SK-N-SH (cell line): ENCODE data around the gene SYNE2. TPM values are rescaled to one million over a fixed set of nuclear protein-coding genes. Genes with fewer than 3 reads are reported as not detected.

Source experiments
- CTCF ChIA-PET: fragments of 300-600, 350-600 bp; formaldehyde crosslinking; extraction: SDS; loops from one replicate; lab custom pipeline; 2021; lab: Yijun Ruan, JAX
- POLR2A ChIA-PET: fragments of 350-600 bp; sonication (Branson Sonifier 250); formaldehyde crosslinking; extraction: SDS; loops from one replicate; lab custom pipeline; 2020; ENCODE audit warnings: antibody characterized with exemption, inconsistent platforms; lab: Yijun Ruan, JAX
- DNase-seq: peaks from one replicate; pipeline ENCODE4 v3.0.0; 2012
- H2AFZ ChIP-seq: fragments of 200-600 bp; sonication (generic); 2 replicates; pipeline ENCODE4 v1.8.1; 2016; ENCODE audit warnings: antibody characterized with exemption, mild to moderate bottlenecking, low read depth
- H3F3A ChIP-seq: fragments of 200-600 bp; sonication (generic); replicated peaks from 2 replicates; pipeline ENCODE3; 2016; ENCODE audit warnings: antibody characterized with exemption, mild to moderate bottlenecking; ENCODE audit not compliant: insufficient read depth
- H3K27ac ChIP-seq, 2 experiments: fragments of 200-500 bp in 1 of 2; fragments of 200-600 bp in 1 of 2; sonication (Bioruptor generic) in 1 of 2; sonication (generic), shearing (Covaris generic) in 1 of 2; 2 replicates each; pipeline versions ENCODE4 v1.5.1 to v1.6.1; 2014 to 2016; ENCODE audit warnings: low read depth in 2 of 2, inconsistent platforms in 1 of 2, low read length in 1 of 2, mild to moderate bottlenecking in 1 of 2, mixed read lengths in 1 of 2
- H3K27me3 ChIP-seq: fragments of 200-600 bp; sonication (generic), shearing (Covaris generic); 2 replicates; pipeline ENCODE4 v1.6.1; 2016; ENCODE audit warnings: mixed run types; ENCODE audit not compliant: insufficient read depth
- H3K36me3 ChIP-seq, 2 experiments: fragments of 200-500 bp in 1 of 2; fragments of 200-600 bp in 1 of 2; sonication (Bioruptor generic) in 1 of 2; sonication (generic) in 1 of 2; replicated peaks in 1 of 2; 2 replicates each; pipeline versions ENCODE3 to v1.5.1; 2014 to 2016; ENCODE audit warnings: low read length in 1 of 2, mild to moderate bottlenecking in 1 of 2; ENCODE audit not compliant: insufficient read depth in 2 of 2, control insufficient read depth in 1 of 2
- H3K4me1 ChIP-seq, 2 experiments: fragments of 200-500 bp in 1 of 2; fragments of 200-600 bp in 1 of 2; sonication (Bioruptor generic) in 1 of 2; sonication (generic), shearing (Covaris generic) in 1 of 2; 2 replicates each; pipeline versions ENCODE4 v1.5.1 to v1.6.1; 2014 to 2016; ENCODE audit warnings: low read depth in 1 of 2, low read length in 1 of 2, mixed run types in 1 of 2; ENCODE audit not compliant: insufficient read depth in 2 of 2, control insufficient read depth in 1 of 2
- H3K4me2 ChIP-seq: fragments of 200-600 bp; sonication (generic), shearing (Covaris generic); 2 replicates; pipeline ENCODE4 v1.6.1; 2017; ENCODE audit warnings: mixed run types
- H3K4me3 ChIP-seq, 2 experiments: fragments of 200-500 bp in 1 of 2; fragments of 200-600 bp in 1 of 2; sonication (Bioruptor generic) in 1 of 2; sonication (generic), shearing (Covaris generic) in 1 of 2; 2 replicates each; pipeline versions ENCODE4 v1.5.1 to v1.8.1; 2014 to 2016; ENCODE audit warnings: low read depth in 2 of 2, inconsistent platforms in 1 of 2, low read length in 1 of 2, mild to moderate bottlenecking in 1 of 2, mixed read lengths in 1 of 2, moderate library complexity in 1 of 2
- H3K79me2 ChIP-seq: fragments of 200-600 bp; sonication (generic); 2 replicates; pipeline ENCODE4 v1.8.1; 2017; ENCODE audit warnings: mild to moderate bottlenecking; ENCODE audit not compliant: insufficient read depth
- H3K9ac ChIP-seq: fragments of 200-600 bp; sonication (generic); 2 replicates; pipeline ENCODE4 v1.6.1; 2017; ENCODE audit warnings: mixed run types
- H3K9me2 ChIP-seq: fragments of 200-600 bp; sonication (generic); 2 replicates; pipeline ENCODE4 v1.6.1; 2017; ENCODE audit warnings: mixed run types
- H3K9me3 ChIP-seq: fragments of 200-600 bp; sonication (generic); 2 replicates; pipeline ENCODE4 v1.6.1; 2017; ENCODE audit warnings: mixed run types, mild to moderate bottlenecking, moderate library complexity
- H4K20me1 ChIP-seq: fragments of 200-600 bp; sonication (generic); 2 replicates; pipeline ENCODE4 v1.6.1; 2017; ENCODE audit warnings: mild to moderate bottlenecking, mixed run types; ENCODE audit not compliant: insufficient read depth
- FOSL2 ChIP-seq: IDR thresholded peaks from 2 replicates; pipeline ENCODE4 v1.4.0; 2012; ENCODE audit warnings: low read depth, mild to moderate bottlenecking, moderate library complexity, borderline replicate concordance
- FOXJ3 ChIP-seq: sonication (generic); formaldehyde crosslinking; IDR thresholded peaks from 2 replicates; pipeline ENCODE4 v1.5.1; 2020; ENCODE audit warnings: mild to moderate bottlenecking, missing genetic modification reagents
- FOXM1 ChIP-seq: IDR thresholded peaks from 2 replicates; pipeline ENCODE4 v1.4.0; 2012; ENCODE audit warnings: low read depth, mild to moderate bottlenecking
- GABPA ChIP-seq: IDR thresholded peaks from 2 replicates; pipeline ENCODE4 v1.4.0; 2012; ENCODE audit warnings: low read depth, mild to moderate bottlenecking
- MAX ChIP-seq: IDR thresholded peaks from 2 replicates; pipeline ENCODE4 v1.4.0; 2012; ENCODE audit warnings: low read depth
- MEF2A ChIP-seq: IDR thresholded peaks from 2 replicates; pipeline ENCODE4 v1.4.0; 2012; ENCODE audit warnings: low read depth, borderline replicate concordance
- MXI1 ChIP-seq: IDR thresholded peaks from 2 replicates; pipeline ENCODE4 v1.6.1; 2012; ENCODE audit warnings: mild to moderate bottlenecking, low read depth, low read length, improper control_type of control experiment
- NRF1 ChIP-seq: IDR thresholded peaks from 2 replicates; pipeline ENCODE4 v1.6.1; 2012; ENCODE audit warnings: low read depth, mild to moderate bottlenecking, low read length
- RAD21 ChIP-seq: IDR thresholded peaks from 2 replicates; pipeline ENCODE4 v1.6.1; 2012; ENCODE audit warnings: mild to moderate bottlenecking, low read length
- RCOR1 ChIP-seq: fragments of 150-350 bp; IDR thresholded peaks from 2 replicates; pipeline ENCODE4 v1.6.1; 2017; ENCODE audit warnings: antibody characterized with exemption, low read length
- REST ChIP-seq: IDR thresholded peaks from 2 replicates; pipeline ENCODE4 v1.6.1; 2012; ENCODE audit warnings: mild to moderate bottlenecking, low read depth, low read length, moderate library complexity
- RXRA ChIP-seq: IDR thresholded peaks from 2 replicates; pipeline ENCODE4 v1.4.0; 2012; ENCODE audit warnings: low read depth, mild to moderate bottlenecking, borderline replicate concordance
- USF2 ChIP-seq: fragments of 150-350 bp; IDR thresholded peaks from 2 replicates; pipeline ENCODE4 v1.6.1; 2017; ENCODE audit warnings: antibody characterized with exemption, low read length, low read depth, borderline replicate concordance
- ZBTB33 ChIP-seq: IDR thresholded peaks from 2 replicates; pipeline ENCODE4 v1.4.0; 2012; ENCODE audit warnings: low read depth, borderline replicate concordance
- WGBS: methylation state at CpG from one replicate; pipeline ENCODE4 v1.1.6; 2017; ENCODE audit warnings: low lambda C conversion rate; 5-methylcytosine and 5-hydroxymethylcytosine counted together
- polyA plus RNA-seq, 3 experiments: library from polyadenylated mRNA; depleted of rRNA; stranded (reverse); fragments of >200 nt; gene quantifications; 2 replicates each; pipeline ENCODE4 v1.2.3, GENCODE V29; 2012

Gene SYNE2
- polyA plus RNA-seq, 1 of the 3 experiments (the other 2 are of a cell fraction), result 7.1 TPM

- no peak overlapping the region for H3K27ac ChIP-seq
- H4K20me1 ChIP-seq, result no peaks in the 10 kb centered on the region
- no peaks in the 10 kb centered on the region for H3K79me2 ChIP-seq
- H2AFZ ChIP-seq, result no peak overlapping the region
- no peak overlapping the region for H3K4me3 ChIP-seq
- H3K4me1 ChIP-seq, result 0 out of 4 replicates have a peak, but pooled peaks cover 0 to 5% of the 10 kb centered on the region in 2 experiments
- no peak for DNase-seq
- H3K27me3 ChIP-seq, result no peaks in the 10 kb centered on the region
- no peak overlapping the region for H3K9ac ChIP-seq
- ChIA-PET POLR2A (no interaction called here), CTCF (interaction anchor here (2.3 kb wide), 1 partner anchor 96 kb away, joined by 8 read pairs; no protein-coding TSS in a partner anchor)
- no peaks in the 10 kb centered on the region for H3F3A ChIP-seq
- TF ChIP-seq MEF2A, result no peak
- TF ChIP-seq GABPA, result no peak
- no peak for TF ChIP-seq FOSL2
- TF ChIP-seq MAX, result no peak
- no peak for TF ChIP-seq RAD21
- TF ChIP-seq FOXJ3, result no peak
- TF ChIP-seq NRF1, result no peak
- TF ChIP-seq REST, result no peak
- TF ChIP-seq ZBTB33, result no peak
- TF ChIP-seq USF2, result no peak
- TF ChIP-seq RCOR1, result no peak
- TF ChIP-seq RXRA, result no peak
- no peak for TF ChIP-seq MXI1
- TF ChIP-seq FOXM1, result no peak
- H3K4me2 ChIP-seq, result no peak overlapping the region
- peaks cover 0 to 7% of the 10 kb centered on the region in 2 experiments for H3K36me3 ChIP-seq
- no peaks in the 10 kb centered on the region for H3K9me2 ChIP-seq
- WGBS, result 97% methylated on average over 7 of the region's 7 CpGs
- H3K9me3 ChIP-seq, result no peaks in the 10 kb centered on the region
Observed at GRCh38 chr14:64208261-64208660, 355.5 kb downstream of the SYNE2 start.
